Endometrial microvascular endothelial cells (primary cell): ENCODE measurements around the gene SELENBP1. TPM values are rescaled to one million over a fixed set of nuclear protein-coding genes. Genes with fewer than 3 reads are reported as not detected.
"Not testable (repeated sequence)": the region's sequence is repeated elsewhere in the genome, so short reads cannot be mapped to it uniquely, and the experiment has no call there.

Source experiments
- in situ Hi-C: cut with HindIII; loops from 2 replicates; pipeline ENCODE4 v1.10.0; 2017; ENCODE audit warnings: low sequenced_read_pairs, low pct_unique_long_range_greater_than_20kb; ENCODE audit errors: inconsistent ontology term
- total RNA-seq: library from RNA; depleted of rRNA; stranded (reverse); fragments of >200 nt; gene quantifications from one replicate; pipeline ENCODE4 v1.2.3, GENCODE V29; 2015; ENCODE audit errors: inconsistent ontology term

The SELENBP1 gene
- total RNA-seq, 1 donor from 2014 or later = 12.7 TPM

DNA sequence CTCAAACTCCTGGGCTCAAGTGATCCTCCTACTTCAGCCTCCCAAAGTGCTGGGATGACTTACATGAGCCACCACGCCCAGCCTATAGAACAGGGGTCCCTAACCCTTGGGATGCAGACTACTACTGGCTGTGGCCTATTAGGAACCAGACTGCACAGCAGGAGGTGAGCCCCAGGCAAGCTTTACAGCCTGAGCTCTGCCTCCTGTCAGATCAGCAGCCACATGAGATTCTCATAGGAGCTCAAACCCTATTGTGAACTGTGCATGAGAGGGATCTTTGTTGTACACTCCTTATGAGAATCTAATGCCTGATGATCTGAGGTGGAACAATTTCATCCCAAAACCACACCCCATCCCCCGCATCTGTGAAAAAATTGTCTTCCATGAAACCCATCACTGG is 13.5 kb upstream of the SELENBP1 start:
- in situ Hi-C loops = no loop called here

DNA sequence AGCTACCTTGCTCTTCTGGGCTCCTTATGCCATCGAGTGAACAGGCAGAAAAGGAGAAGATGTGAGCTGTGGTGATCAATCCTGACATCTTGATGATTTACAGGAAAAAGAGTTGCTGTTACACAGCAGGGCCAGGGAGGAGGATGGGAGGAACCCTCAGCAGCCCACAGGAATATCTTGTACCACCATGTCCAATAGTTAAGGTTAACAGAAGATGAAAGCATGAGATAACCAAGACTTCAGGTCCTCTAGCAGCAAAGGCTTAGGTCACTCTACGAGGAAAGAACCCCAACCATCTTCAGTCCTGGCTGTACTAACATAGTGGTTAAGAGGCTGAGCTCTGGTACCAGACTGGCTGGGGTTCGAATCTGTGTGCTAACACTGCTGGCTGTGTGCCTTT is 12.1 kb upstream of the SELENBP1 start:
- in situ Hi-C loops = no loop called here

DNA sequence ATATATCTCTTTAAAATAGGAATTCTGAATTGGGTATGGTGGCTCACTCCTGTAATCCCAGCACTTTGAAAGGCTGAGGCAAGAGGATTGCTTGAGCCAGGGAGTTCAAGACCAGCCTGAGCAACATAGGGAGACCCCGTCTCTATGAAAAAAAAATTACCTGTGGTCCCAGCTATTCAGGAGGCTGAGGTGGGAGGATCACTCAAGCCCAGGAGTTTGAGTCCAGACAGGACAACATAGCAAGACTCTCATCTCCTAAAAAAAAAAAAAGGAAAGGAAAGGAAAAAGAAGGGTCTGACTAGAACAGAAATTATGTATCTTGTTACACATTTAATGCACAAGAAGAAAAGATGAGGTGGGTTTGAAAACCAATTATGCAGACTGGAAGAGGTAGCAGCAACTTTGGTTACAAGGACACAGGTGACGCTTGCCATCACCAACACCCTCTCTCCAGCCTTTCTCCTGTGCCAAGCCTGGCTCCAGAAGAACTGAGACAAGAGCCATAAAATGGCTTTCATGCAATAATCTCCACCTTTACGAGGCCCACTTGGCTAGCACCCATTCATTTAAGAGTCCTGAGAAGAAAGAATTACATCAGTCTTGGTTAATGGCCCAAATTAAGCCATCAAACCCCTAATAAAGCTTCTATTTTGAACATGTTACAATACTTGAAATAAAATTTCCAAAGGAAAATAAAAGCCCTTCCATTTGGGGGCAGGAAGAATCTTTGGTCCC is 4.8 kb upstream of the SELENBP1 start:
- in situ Hi-C loops = no loop called here

DNA sequence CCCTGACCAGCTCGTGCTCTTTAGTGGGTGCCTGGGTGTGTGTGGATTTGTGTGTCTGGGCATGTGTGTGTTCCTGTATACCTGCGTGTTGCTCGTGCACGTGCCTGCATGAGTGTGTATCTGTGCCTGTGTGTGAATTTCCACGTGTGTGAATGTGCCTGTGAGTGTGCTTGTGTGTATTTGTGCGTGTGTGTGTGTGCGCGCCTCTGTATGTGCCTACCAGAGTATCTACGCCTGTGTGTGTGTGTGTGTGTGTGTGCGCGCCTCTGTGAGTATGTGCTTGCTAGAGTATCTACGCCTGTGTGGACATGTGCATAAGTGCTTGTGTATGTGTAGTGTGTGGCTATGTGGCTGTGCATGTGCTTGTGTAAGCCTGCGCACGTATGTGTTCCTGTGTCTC is 691 bp upstream of the SELENBP1 start:
- in situ Hi-C loops = no loop called here

DNA sequence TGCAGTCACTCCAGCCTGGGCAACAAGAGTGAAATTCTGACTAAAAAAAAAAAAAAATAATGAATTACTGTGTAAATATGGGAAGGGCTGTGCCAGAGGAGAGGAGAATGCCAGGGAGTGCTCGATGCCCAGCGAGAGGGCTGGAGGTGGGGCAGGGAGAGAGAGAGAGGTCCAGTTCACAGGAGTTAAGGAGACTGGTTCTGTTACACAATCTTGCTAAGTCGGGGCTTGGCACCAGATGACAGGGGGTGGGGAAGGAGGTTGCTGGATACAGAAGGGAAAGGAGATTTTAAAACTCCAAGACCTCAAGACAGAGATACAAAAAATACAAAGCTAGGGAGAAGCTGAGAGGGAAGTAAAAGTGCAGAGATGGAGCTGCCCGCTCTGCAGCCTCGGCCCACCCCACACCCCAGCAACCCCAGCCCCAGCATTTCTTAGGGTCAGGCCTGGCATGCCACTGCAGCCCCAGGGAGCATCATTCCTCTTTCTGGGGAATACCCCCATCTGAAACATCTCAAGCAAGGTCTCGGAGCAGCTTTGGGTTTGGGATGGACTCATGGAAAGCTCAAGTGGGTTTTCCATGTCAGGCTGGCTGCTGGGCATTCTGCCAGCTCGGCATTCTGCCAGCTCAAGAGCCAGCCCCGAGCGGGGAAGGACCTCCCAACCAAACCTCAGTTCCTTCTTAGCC is 991 bp downstream of the SELENBP1 start:
- in situ Hi-C loops = no loop called here

DNA sequence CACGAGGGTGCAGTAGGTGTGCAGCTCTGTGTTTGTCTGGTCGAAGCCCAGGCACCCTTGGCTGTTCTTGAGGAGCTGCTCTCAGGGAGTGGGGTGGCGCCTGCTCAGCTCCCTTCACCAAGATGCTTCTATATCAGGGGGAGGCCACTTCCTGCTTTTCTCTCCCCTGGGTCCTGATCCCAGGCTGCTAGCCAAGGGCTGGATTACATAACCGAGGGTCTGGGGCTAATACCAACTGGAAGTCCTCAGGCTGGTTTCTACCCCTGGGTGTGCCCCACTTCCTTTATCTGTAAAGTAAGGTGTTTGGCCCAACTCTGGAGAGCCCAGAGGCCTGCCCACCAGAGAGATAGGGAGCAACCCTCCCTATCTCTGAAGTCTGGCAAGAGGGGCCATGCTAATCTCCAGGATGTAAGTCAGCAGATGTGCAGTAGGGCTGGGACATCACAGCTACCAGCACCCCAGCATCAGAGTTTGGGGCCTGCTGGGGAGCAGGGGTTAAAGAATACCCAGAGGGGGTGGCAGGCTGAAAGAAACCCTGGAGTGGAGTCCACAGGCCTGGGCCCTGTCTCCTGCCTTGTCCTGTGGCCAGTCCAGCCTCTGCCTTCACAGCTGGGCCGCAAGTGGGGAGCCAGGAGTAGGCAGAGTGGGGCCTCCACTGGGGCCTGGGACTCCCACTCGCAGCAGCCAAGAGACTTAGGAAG is 2.1 kb downstream of the SELENBP1 start:
- in situ Hi-C loops = no loop called here

DNA sequence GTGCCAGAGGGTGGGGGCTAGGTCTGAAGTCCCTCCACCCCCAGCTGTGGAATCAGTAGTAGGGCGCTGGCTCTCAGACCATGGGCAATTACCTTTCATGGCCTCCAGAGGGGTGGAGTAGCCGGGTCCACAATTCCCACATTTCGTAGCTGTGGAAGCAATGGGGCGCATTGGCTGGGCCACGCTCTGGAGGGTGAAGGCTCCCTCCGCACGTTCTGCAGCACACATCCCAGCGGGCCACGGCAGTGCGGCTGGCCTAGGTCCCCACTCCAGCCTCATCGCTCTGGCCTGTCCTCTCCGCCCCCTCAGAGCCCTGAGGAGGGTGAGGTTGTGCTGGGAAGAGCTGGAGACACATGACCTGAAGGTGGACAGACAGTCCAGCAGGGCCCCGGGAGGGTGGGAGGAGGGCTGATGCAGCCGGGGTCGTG is 2.9 kb downstream of the SELENBP1 start:
- in situ Hi-C loops = no loop called here

DNA sequence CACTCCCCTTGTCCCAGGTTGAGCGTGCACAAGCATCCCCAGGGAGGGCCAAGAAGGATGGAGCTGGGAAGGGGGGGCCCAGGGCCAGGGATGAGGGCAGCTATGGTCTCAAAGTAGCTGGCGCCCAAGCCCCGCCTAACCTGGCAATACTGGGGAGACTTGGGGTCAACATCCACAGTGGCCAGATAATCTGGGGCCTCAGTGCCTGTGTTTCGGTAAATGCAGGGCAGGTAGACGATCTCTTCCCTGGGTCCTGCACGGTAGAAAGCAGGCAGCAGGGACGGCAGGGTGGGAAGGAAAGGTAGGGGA is 3.2 kb downstream of the SELENBP1 start:
- in situ Hi-C loops = no loop called here

DNA sequence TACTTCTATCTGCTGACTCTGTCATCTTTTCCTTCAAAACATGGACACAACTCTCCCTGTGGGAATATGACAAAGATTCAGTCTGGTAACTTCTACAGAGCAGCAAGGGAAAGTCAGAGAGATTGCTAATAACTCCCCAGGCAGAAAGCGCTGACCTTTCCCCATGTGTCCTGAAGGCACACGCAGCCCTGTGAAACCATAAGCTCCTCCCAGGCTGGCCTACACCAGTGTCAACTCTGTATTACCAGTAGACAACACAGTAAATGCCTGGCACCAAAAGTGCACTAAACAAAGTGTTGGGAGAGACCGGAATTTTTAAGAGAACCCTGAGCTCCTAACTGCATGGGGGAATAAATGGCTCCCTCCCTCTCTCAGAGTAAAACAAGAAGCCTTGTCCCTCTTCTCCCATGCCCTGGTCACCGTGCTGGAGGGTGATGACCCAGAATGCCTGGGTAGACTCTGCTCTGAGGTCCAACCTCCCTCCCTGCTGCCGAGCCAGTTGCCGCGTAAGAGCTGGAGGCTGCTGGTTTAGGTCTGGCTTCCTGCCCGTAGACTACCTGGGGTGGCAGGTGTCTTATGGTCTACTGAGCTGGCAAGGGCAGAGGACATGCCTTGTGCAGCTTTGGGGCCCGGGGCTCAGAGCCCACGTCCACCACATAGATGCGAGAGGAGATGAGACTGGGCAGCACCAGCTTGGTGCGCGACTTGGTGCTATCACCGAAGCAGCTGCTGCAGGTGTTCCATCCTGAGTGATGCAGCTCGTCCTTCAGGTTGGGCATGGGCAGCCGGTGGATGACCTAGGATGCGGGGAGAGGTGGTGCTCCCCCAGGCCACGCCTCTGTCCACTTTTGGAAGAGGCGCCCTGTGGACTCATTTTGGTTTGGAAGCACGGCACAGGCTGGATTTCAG is 3.9 kb downstream of the SELENBP1 start:
- in situ Hi-C loops = no loop called here

DNA sequence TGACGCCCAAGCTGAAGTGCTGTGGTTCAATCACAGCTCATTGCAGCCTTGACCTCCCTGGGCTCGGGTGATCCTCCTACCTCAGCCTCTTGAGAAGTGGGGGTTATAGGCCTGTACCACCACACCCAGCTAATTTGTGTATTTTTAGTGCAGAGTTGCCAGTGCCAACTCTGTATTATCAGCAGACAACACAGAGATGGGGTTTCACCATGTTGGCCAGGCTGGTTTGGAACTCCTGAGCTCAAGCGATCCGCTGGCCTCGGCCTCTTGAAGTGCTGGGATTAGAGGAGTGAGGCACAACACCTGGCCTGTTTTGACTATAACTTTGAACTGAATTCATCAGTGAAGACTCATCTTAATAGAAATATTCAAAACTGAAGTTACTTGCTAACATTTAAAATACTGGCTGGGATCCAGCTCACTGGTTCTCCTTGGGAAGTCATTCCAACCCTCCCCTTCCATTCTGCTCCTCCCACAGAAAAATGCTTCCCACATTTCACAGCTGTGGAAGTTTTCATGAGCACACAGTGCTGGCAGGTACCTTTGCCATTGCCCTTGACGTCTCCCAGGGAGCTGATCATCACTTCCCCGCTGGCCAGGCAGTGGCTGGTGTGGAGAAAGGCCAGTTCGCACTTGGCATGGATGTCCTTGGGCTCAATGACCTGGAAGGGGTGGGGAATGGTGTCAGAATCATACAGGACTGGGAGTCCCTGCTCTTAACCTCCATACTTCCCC is 4.7 kb downstream of the SELENBP1 start:
- in situ Hi-C loops = no loop called here

DNA sequence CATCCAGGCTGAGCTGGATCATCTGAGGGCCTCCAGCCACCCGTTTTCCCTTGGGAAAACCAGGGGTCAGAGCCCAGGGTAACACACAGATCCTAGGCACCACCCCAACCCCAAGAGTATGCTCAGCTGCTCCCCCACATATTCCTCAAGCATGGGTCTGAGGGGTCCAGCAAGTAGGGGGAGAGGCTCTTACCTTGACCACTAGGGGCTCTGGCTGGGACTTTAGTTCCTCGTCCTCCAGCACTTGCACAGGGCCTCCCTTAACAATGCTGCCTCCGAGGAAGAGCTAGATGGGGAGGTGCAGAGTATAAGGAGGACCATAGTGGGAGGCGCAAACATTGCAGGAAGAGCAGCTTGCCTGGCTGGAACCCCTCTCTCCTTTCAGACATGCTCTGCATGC is 7.5 kb downstream of the SELENBP1 start:
- in situ Hi-C loops = no loop called here

DNA sequence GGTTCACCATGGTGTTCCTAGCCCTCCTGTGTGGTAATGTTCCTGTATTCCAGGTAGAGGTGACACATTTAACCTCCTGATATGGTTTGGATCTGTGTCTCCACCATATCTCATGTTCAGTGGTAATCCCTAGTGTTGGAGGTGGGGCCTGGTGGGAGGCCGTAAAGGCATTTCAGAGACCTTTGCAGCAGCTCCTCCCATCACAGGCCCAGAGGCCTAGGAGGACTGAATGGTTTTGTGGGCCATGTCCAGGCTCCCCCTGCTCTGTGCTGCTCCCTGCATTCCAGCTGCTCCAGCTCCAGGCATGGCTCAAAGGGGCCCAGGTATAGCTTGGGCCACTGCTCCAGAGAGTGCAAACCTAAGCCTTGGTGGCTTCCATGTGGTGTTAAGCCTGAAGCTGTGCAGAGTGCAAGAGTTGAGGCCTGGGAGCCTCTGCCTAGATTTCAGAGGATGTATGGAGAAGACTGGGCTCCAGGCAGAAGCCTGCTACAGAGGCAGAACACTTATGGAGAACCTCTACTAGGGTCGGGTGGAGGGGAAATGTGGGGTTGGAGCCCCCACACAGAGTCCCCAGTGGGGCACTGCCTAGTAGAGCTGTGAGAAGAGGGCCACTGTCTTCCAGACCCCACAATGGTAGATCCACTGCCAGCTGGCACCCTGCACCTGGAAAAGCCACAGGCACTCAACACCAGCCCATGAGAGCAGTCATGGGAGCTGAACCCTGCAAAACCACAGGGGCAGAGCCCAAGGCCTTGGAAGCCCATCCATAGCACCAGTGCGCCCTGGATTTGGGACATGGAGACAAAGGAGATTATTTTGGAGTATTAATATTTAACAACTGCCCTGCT is 10.0 kb downstream of the SELENBP1 start:
- in situ Hi-C loops = no loop called here

DNA sequence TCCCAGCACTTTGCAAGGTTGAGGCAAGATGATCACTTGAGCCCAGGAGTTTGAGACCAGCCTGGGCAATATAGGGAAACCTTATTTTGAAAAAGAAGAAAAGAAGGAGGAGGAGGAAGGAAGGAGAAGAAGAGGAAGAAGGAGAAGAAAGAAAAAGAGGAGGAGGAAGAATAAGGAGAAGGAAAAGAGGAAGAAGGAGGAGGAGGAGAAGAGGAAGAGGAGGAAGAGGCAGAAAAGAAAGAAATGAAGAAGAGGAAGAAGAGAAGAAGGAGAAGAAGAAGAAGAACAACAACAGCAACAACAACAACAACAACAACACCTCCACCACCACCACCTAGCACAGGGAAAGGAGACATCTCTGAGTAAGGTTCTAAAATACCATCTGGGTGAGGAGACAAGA is 10.6 kb downstream of the SELENBP1 start:
- in situ Hi-C loops = no loop called here

DNA sequence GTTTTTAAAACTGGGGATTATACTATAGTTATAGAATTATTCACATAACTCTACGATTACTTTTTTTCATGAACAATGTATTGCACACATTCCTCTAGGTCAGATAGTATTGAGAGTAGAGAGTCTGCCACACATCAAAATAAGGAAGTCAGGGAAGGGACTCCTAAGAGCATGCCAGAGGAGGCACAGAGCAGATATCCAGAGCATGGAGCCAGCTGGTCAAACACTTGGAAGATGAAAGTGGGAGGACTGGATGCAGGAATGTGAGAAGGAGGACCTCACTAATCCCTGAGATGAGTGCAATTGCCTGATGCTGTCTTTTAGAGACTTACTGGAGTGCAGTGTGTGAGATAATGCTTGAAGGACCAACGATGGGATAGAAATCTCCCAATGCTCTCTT is 15.8 kb downstream of the SELENBP1 start:
- in situ Hi-C loops = no loop called here

DNA sequence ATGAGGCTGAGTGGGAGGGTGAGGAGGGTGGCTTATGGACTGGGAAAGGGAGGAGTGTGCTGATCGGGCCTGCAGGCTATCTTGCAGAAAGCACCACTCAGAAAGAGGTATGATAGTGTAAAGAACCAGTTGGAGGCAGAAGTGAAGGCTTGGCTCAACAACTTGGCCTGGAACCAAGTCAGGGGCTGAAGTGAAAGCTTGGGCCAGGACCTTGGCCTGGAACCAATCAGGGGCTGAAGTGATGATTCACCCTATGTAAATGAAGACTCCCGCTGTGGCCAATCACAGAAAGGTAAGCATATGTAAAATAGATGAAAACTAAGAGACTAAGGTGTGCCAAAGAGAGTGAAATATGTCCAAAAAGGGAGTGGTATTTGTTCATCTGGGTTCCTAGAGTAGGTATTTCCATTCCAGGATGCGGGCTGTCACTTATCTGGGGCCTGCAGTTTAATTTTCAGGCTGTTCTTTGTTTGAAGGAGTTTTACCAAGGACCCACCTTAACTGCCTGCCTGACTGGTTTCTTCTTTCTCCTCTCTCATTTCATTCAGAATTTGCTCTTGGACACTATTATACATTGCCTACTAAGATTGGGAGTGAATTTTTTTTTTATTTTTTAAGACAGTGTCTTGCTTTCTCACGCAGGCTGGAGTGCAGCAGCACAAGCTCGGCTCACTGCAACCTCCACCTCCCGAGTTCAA is 20.3 kb downstream of the SELENBP1 start:
- in situ Hi-C loops = no loop called here

DNA sequence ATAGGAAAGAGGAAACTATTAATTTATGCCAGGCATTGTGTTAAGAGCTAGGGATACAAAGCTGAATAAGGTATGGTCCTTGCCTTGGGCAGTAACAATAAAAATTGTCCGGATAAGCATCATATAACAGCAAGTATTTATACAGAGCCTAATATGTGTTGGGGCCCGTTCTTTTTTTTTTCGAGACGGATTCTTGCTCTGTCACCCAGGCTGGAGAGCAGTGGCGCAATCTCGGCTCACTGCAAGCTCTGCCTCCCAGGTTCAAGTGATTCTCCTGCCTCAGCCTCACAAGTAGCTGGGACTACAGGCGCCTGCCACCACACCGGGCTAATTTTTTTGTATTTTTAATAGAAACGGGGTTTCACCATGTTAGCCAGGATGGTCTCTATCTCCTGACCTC is 22.2 kb downstream of the SELENBP1 start:
- in situ Hi-C loops = not testable (repeated sequence)

DNA sequence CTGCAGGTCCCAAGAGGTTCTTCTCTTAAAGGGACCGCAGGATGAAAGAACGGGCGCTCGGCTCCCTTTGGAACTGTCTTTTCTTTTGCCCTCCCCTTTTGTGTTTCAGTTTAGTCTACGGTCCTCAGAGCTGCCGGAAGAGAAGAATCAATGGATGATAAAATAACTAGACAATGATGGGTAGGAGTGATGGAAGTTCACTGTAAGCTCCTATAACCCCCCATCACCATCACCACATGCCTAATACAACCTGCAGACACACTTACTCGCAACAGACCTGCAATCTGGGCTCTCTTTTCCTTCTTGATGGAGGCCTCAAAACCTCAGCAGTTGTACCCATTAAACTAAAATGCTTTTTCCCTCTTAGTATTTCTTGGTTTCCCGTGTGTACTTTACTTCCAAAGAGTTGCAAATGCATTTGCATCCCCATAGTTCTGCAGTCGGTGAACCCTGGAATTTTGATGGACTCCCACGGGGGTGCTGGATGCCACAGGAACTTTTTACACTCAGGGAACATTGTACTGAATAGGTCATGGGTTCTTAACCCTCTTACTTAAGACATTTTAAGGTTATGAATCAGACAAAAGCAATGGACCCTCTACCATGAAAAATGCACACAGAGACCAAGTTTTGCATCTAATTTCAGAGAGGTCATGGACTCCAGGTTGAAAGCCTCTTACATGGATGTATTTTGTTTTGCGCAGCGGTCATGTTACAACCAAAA is 24.8 kb downstream of the SELENBP1 start:
- in situ Hi-C loops = no loop called here
